ENCODE measurements around the gene CTSG. TPM values are rescaled to one million over a fixed set of nuclear protein-coding genes. Genes with fewer than 3 reads are reported as not detected.

Gene CTSG, protein sequence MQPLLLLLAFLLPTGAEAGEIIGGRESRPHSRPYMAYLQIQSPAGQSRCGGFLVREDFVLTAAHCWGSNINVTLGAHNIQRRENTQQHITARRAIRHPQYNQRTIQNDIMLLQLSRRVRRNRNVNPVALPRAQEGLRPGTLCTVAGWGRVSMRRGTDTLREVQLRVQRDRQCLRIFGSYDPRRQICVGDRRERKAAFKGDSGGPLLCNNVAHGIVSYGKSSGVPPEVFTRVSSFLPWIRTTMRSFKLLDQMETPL
- total RNA-seq (not detected), polyA plus RNA-seq (not detected)

DNA sequence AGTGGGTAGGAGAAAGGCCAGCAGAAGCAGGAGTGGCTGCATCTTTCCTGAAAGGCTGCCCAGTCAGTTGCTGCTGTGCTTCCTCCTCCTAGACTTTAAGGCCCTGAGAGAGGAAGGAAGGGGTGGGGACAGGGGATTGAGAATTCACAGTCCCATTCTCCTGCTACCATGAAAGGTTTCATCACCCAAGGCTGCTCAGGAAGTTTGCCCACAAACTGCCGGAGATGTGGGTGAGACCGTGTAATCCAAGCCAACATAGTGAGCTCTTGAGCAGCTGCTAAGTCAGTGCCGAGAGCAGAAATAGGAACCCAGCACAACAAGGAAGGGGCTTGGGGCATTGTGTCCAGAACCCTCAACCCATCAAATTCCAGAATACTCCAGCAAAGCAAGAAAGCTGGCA, at the start of gene CTSG:
TSS of gene CTSG (minus strand) at position 69 of the 400 bp plus-strand sequence. CDS start at position 42, 27 bp downstream.
- Histone ChIP-seq H3K4me1 (ENCODE audit: control insufficient read depth, insufficient read depth, low read length, poor library complexity, severe bottlenecking) (no peaks in the 10 kb centered on the region), H3K36me3 (ENCODE audit: control insufficient read depth, insufficient read depth, low read length) (no peaks in the 10 kb centered on the region), H3K9me3 (ENCODE audit: control insufficient read depth in 2 of 2, low read length in 2 of 2) (no peaks in the 10 kb centered on the region), H3K27me3 (ENCODE audit: control insufficient read depth, insufficient read depth, low read length) (peaks cover 2% of the 10 kb centered on the region), H3K27ac (ENCODE audit: insufficient read depth, low read length, poor library complexity, severe bottlenecking) (no peak within 1 kb of the TSS), H3K4me3 (ENCODE audit: low read depth, low read length) (no peak within 1 kb of the TSS)
- Mint-ChIP-seq H3K27ac (no peak within 1 kb of the TSS), H3K36me3 (no peaks in the 10 kb centered on the region), H3K27me3 (peaks cover 23% of the 10 kb centered on the region), H3K9me3 (no peaks in the 10 kb centered on the region), H3K4me1 (no peaks in the 10 kb centered on the region), H3K4me3 (no peak within 1 kb of the TSS)
- ATAC-seq (ENCODE audit: low read depth in 2 of 2) (no peak), DNase-seq (no peak)

DNA sequence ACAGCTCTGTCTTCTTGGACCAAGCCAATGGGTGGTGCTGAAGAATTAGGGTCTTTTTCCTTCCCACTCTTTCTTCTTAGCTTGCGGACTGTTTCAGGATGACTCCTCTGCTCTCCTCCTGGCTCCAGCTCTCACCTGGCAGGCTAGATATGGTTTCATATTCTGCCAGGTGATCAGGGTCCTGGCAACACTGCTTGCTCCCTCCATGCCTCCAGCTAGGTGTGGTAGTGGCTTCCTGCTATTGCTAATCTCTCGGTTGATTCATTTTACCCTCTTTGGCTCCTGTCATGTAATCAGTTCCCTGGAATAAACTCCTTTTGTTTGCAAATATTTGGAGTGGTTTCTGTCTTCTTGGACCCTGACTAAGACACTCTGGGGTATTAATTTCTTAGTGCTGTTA, 37.7 kb upstream of the CTSG start:
- H3K4me3 Mint-ChIP-seq, result no peak overlapping the region
- no peaks in the 10 kb centered on the region for H3K4me1 Mint-ChIP-seq
- no peak for ATAC-seq (ENCODE audit: low read depth in 2 of 2)
- no peak overlapping the region for H3K27ac Mint-ChIP-seq
- no peak overlapping the region for H3K27ac ChIP-seq (ENCODE audit: insufficient read depth, low read length, poor library complexity, severe bottlenecking)
- no peaks in the 10 kb centered on the region for H3K36me3 ChIP-seq (ENCODE audit: control insufficient read depth, insufficient read depth, low read length)
- peaks cover 29% of the 10 kb centered on the region for H3K27me3 Mint-ChIP-seq
- no peak for DNase-seq
- H3K9me3 Mint-ChIP-seq, result peaks cover 0 to 2% (median 0%) of the 10 kb centered on the region in 7 donors
- H3K4me3 ChIP-seq (ENCODE audit: low read depth, low read length), result no peak overlapping the region
- no peaks in the 10 kb centered on the region for H3K4me1 ChIP-seq (ENCODE audit: control insufficient read depth, insufficient read depth, low read length, poor library complexity, severe bottlenecking)
- peaks cover 4% of the 10 kb centered on the region for H3K27me3 ChIP-seq (ENCODE audit: control insufficient read depth, insufficient read depth, low read length)
- H3K9me3 ChIP-seq (ENCODE audit: control insufficient read depth in 2 of 2, low read length in 2 of 2), result no peaks in the 10 kb centered on the region
- H3K36me3 Mint-ChIP-seq, result no peaks in the 10 kb centered on the region

- Histone ChIP-seq H3K4me3 (ENCODE audit: low read depth, low read length) (no peak overlapping the region), H3K27me3 (ENCODE audit: control insufficient read depth, insufficient read depth, low read length) (peaks cover 4% of the 10 kb centered on the region), H3K4me1 (ENCODE audit: control insufficient read depth, insufficient read depth, low read length, poor library complexity, severe bottlenecking) (no peaks in the 10 kb centered on the region), H3K9me3 (ENCODE audit: control insufficient read depth in 2 of 2, low read length in 2 of 2) (no peaks in the 10 kb centered on the region), H3K27ac (ENCODE audit: insufficient read depth, low read length, poor library complexity, severe bottlenecking) (no peak overlapping the region), H3K36me3 (ENCODE audit: control insufficient read depth, insufficient read depth, low read length) (no peaks in the 10 kb centered on the region)
- Mint-ChIP-seq H3K9me3 (peaks cover 0 to 2% (median 0%) of the 10 kb centered on the region in 7 donors), H3K4me3 (no peak overlapping the region), H3K36me3 (no peaks in the 10 kb centered on the region), H3K4me1 (no peaks in the 10 kb centered on the region), H3K27me3 (peaks cover 29% of the 10 kb centered on the region), H3K27ac (no peak overlapping the region)
- DNase-seq (no peak), ATAC-seq (ENCODE audit: low read depth in 2 of 2) (no peak)
Observed at GRCh38 chr14:24613241-24613640, 37.2 kb upstream of the CTSG start.

DNA sequence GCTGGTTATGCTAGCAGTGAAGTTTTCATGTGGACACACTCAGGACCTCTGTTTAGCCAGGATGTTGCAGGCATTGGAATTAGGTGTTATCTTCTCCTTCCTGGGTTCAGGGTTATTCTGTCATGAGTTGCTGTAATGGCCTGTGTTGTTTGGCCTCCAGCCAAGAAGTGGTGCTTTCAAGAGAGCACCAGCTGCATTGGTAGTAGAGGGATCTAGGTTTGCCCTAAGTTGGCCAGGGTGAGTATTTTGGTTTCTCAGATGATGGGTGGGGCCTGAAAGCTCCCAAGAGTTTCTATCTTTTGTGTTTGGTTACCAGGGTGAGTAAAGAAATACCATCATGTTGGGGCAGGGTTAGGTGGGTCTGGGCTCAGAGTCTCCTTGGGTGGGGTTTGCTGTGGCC, 36.1 kb upstream of the CTSG start:
- Histone ChIP-seq H3K27me3 (ENCODE audit: control insufficient read depth, insufficient read depth, low read length) (peaks cover 4% of the 10 kb centered on the region), H3K36me3 (ENCODE audit: control insufficient read depth, insufficient read depth, low read length) (no peaks in the 10 kb centered on the region), H3K27ac (ENCODE audit: insufficient read depth, low read length, poor library complexity, severe bottlenecking) (no peak overlapping the region), H3K9me3 (ENCODE audit: control insufficient read depth in 2 of 2, low read length in 2 of 2) (no peaks in the 10 kb centered on the region), H3K4me1 (ENCODE audit: control insufficient read depth, insufficient read depth, low read length, poor library complexity, severe bottlenecking) (no peaks in the 10 kb centered on the region), H3K4me3 (ENCODE audit: low read depth, low read length) (no peak overlapping the region)
- Mint-ChIP-seq H3K36me3 (no peaks in the 10 kb centered on the region), H3K27ac (no peak overlapping the region), H3K4me1 (no peaks in the 10 kb centered on the region), H3K9me3 (peaks cover 0 to 2% (median 0%) of the 10 kb centered on the region in 7 donors), H3K27me3 (peaks cover 24% of the 10 kb centered on the region), H3K4me3 (no peak overlapping the region)
- DNase-seq, result no peak
- ATAC-seq (ENCODE audit: low read depth in 2 of 2), result no peak

- H3K9me3 Mint-ChIP-seq, result peaks cover 0 to 2% (median 0%) of the 10 kb centered on the region in 7 donors
- Histone ChIP-seq H3K9me3 (ENCODE audit: control insufficient read depth in 2 of 2, low read length in 2 of 2) (no peaks in the 10 kb centered on the region), H3K36me3 (ENCODE audit: control insufficient read depth, insufficient read depth, low read length) (no peaks in the 10 kb centered on the region), H3K4me3 (ENCODE audit: low read depth, low read length) (no peak within 1 kb of the TSS), H3K27me3 (ENCODE audit: control insufficient read depth, insufficient read depth, low read length) (peaks cover 4% of the 10 kb centered on the region), H3K4me1 (ENCODE audit: control insufficient read depth, insufficient read depth, low read length, poor library complexity, severe bottlenecking) (no peaks in the 10 kb centered on the region), H3K27ac (ENCODE audit: insufficient read depth, low read length, poor library complexity, severe bottlenecking) (no peak within 1 kb of the TSS)
- peaks cover 0 to 8% (median 3%) of the 10 kb centered on the region in 4 donors for H3K4me1 Mint-ChIP-seq
- no peak for ATAC-seq (ENCODE audit: low read depth in 2 of 2)
- H3K27me3 Mint-ChIP-seq, result peaks cover 15% of the 10 kb centered on the region
- no peak for DNase-seq
- no peak within 1 kb of the TSS for H3K4me3 Mint-ChIP-seq
- peak within 1 kb of the TSS in 1 of 3 donors; percentile 67 for H3K27ac Mint-ChIP-seq
- no peaks in the 10 kb centered on the region for H3K36me3 Mint-ChIP-seq
Observed at GRCh38 chr14:24609655-24610344, 33.8 kb upstream of the CTSG start, which contains the start of gene GZMH. Gene GZMH (minus strand): TSS chr14:24609685. CDS start chr14:24609613, 72 bp downstream.

- peaks cover 14% of the 10 kb centered on the region for H3K27me3 Mint-ChIP-seq
- H3K9me3 Mint-ChIP-seq, result peaks cover 0 to 3% (median 0%) of the 10 kb centered on the region in 7 donors
- no peak for ATAC-seq (ENCODE audit: low read depth in 2 of 2)
- H3K4me1 Mint-ChIP-seq, result peaks cover 0 to 8% (median 3%) of the 10 kb centered on the region in 4 donors
- no peak overlapping the region for H3K4me3 ChIP-seq (ENCODE audit: low read depth, low read length)
- H3K27ac ChIP-seq (ENCODE audit: insufficient read depth, low read length, poor library complexity, severe bottlenecking), result no peak overlapping the region
- no peak overlapping the region for H3K4me3 Mint-ChIP-seq
- peak overlapping the region in 2 of 3 donors; percentile 27 to 55 for H3K27ac Mint-ChIP-seq
- DNase-seq, result no peak
- H3K4me1 ChIP-seq (ENCODE audit: control insufficient read depth, insufficient read depth, low read length, poor library complexity, severe bottlenecking), result no peaks in the 10 kb centered on the region
- no peaks in the 10 kb centered on the region for H3K36me3 Mint-ChIP-seq
- H3K9me3 ChIP-seq (ENCODE audit: control insufficient read depth in 2 of 2, low read length in 2 of 2), result no peaks in the 10 kb centered on the region
- H3K27me3 ChIP-seq (ENCODE audit: control insufficient read depth, insufficient read depth, low read length), result no peaks in the 10 kb centered on the region
- no peaks in the 10 kb centered on the region for H3K36me3 ChIP-seq (ENCODE audit: control insufficient read depth, insufficient read depth, low read length)
Observed at GRCh38 chr14:24607635-24608514, 31.8 kb upstream of the CTSG start.

DNA sequence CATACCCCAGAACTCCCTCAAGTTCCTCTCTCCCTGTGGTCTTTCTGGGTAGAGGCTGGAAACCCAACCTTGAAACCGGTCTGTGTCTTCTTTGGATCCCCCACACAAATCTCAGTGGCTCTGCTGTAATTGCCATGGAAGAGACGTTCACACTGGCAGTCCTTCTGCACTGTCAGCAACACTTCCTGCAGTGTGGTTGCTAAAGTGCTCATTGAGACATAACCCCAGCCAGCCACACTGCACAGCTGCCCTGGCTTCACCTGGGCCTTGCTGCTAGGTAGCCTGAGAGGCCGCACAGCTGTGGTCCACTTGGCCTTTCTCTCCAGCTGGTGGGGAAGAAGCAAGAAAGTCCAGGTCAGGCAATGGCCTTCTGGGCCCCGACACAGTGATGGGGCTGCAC, 31.0 kb upstream of the CTSG start:
- peak; percentile 14 to 18 for ATAC-seq (ENCODE audit: low read depth in 2 of 2)
- H3K4me3 ChIP-seq (ENCODE audit: low read depth, low read length), result no peak overlapping the region
- Mint-ChIP-seq H3K4me3 (no peak overlapping the region), H3K9me3 (peaks cover 0 to 3% (median 0%) of the 10 kb centered on the region in 7 donors), H3K27me3 (peaks cover 8% of the 10 kb centered on the region), H3K27ac (no peak overlapping the region), H3K4me1 (peaks cover 0 to 8% (median 3%) of the 10 kb centered on the region in 4 donors), H3K36me3 (no peaks in the 10 kb centered on the region)
- no peak overlapping the region for H3K27ac ChIP-seq (ENCODE audit: insufficient read depth, low read length, poor library complexity, severe bottlenecking)
- H3K9me3 ChIP-seq (ENCODE audit: control insufficient read depth in 2 of 2, low read length in 2 of 2), result no peaks in the 10 kb centered on the region
- H3K27me3 ChIP-seq (ENCODE audit: control insufficient read depth, insufficient read depth, low read length), result no peaks in the 10 kb centered on the region
- no peaks in the 10 kb centered on the region for H3K4me1 ChIP-seq (ENCODE audit: control insufficient read depth, insufficient read depth, low read length, poor library complexity, severe bottlenecking)
- H3K36me3 ChIP-seq (ENCODE audit: control insufficient read depth, insufficient read depth, low read length), result no peaks in the 10 kb centered on the region
- DNase-seq, result no peak

Measured in CD4-positive, CD25-positive, alpha-beta regulatory T cell (primary cell).